VCaP (cell line): Measurements from ENCODE around the gene GPN2.
"Not testable (repeated sequence)": the region's sequence is repeated elsewhere in the genome, so short reads cannot be mapped to it uniquely, and the experiment has no call there.

Experiments used
- H3K27ac ChIP-seq: fragments of 450-650 bp; 2 replicates; pipeline ENCODE4 v1.5.1; 2017
- CTCF ChIP-seq: fragments of 450-650 bp; conservative IDR thresholded peaks from 2 replicates; pipeline ENCODE4 v1.5.1; 2017; ENCODE audit warnings: mild to moderate bottlenecking, moderate library complexity

Gene GPN2

GRCh38 chr1:26844424-26845196 is 45.5 kb downstream of the GPN2 start:
- TF ChIP-seq CTCF = no peak
- no peak overlapping the region for H3K27ac ChIP-seq

GRCh38 chr1:26839779-26840178 is 50.3 kb downstream of the GPN2 start:
- TF ChIP-seq CTCF = no peak
- no peak overlapping the region for H3K27ac ChIP-seq

- no peak for TF ChIP-seq CTCF
- no peak overlapping the region for H3K27ac ChIP-seq
Observed at GRCh38 chr1:26839339-26839722, 50.8 kb downstream of the GPN2 start.

- no peak overlapping the region for H3K27ac ChIP-seq
- no peak for TF ChIP-seq CTCF
Observed at GRCh38 chr1:26838474-26839338, 51.4 kb downstream of the GPN2 start.

GRCh38 chr1:26837665-26838064 is 52.4 kb downstream of the GPN2 start:
- not testable (repeated sequence) for H3K27ac ChIP-seq

- no peak overlapping the region for H3K27ac ChIP-seq
- no peak for TF ChIP-seq CTCF
Observed at GRCh38 chr1:26833432-26834405, 56.4 kb downstream of the GPN2 start.

GRCh38 chr1:26832249-26832960 is 57.7 kb downstream of the GPN2 start:
- no peak overlapping the region for H3K27ac ChIP-seq
- no peak for TF ChIP-seq CTCF
